Pancreas (tissue), 10 donors: ENCODE data around the gene TBX5. TPM values are rescaled to one million over a fixed set of nuclear protein-coding genes. Genes with fewer than 3 reads are reported as not detected.

Experiments
- ATAC-seq, 4 donors: fragments of 200-7000 bp; cut with Tn5 transposase; one replicate each; pipeline versions ENCODE4 v1.8.0 to v1.9.1; 2020; ENCODE audit warnings: mild to moderate bottlenecking in 4 of 4, moderate library complexity in 4 of 4
- DNase-seq, 6 donors: peaks; one replicate each; pipeline ENCODE4 v3.0.0-alpha.2; 2020
- FAIRE-seq: peaks from 2 replicates; lab custom pipeline; 2012; peaks lifted over from hg19 to GRCh38; lab: Jason Lieb, UNC
- H3K27ac ChIP-seq, 4 donors: fragments of 200-600 bp; sonication (generic); 1 replicate in 3 of 4; 2 replicates in 1 of 4; pipeline versions ENCODE4 v1.5.0 to v1.8.0; 2020
- H3K27me3 ChIP-seq, 4 donors: fragments of 200-600 bp; one replicate each; pipeline ENCODE4 v1.8.0; 2021
- H3K36me3 ChIP-seq, 3 donors: fragments of 200-600 bp; sonication (generic) in 1 of 3; one replicate each; pipeline versions ENCODE4 v1.5.0 to v1.8.0; 2020 to 2021
- H3K4me1 ChIP-seq, 3 donors: fragments of 200-600 bp; one replicate each; pipeline ENCODE4 v1.8.0; 2021
- H3K4me3 ChIP-seq, 4 donors: fragments of 200-600 bp; sonication (generic) in 2 of 4; one replicate each; pipeline versions ENCODE4 v1.5.0 to v1.8.0; 2020 to 2021
- H3K9me3 ChIP-seq, 4 donors: fragments of 200-600 bp; one replicate each; pipeline ENCODE4 v1.8.0; 2021
- CTCF ChIP-seq, 4 donors: fragments of 200-600 bp; sonication (generic) in 3 of 4; IDR thresholded peaks; one replicate each; pipeline versions ENCODE4 v1.5.0 to v1.8.0; 2021; ENCODE audit warnings: antibody characterized with exemption in 4 of 4
- WGBS, 2 donors: extraction: QIAGEN DNeasy Blood & Tissue Kit; methylation state at CpG; one replicate each; pipeline ENCODE4 v1.1.7; 2013; 5-methylcytosine and 5-hydroxymethylcytosine counted together
- intact Hi-C, 3 donors: fragments of 100-400 bp; cut with DNase I; formaldehyde crosslinking; loops; one replicate each; pipeline versions ENCODE4 v1.11.1 to v1.14.2; 2022
- polyA plus RNA-seq, 2 donors: library from polyadenylated mRNA; stranded (reverse); fragments of 200-250 nt; gene quantifications; one replicate each; pipeline ENCODE4 v1.2.3, GENCODE V29; 2013
- total RNA-seq, 6 donors: library from RNA; stranded (reverse); fragmentation: NEBNext Ultra II Directional in 4 of 6; extraction: Animal tissue kit (Norgen Biotek cat#: 25700) in 4 of 6; gene quantifications; one replicate each; pipeline versions ENCODE4 v1.2.1 to v1.2.4, GENCODE V29; 2021 to 2023
- donor health status: healthy with polysubstance abuse.
- donor health status: DM: no; HTN: no; CAD: no; lungs with moderate emphysema.
- donor health status: DM: no; HTN: no; CAD: no.
- donor health status: control.
- donor health status: control.
- donor health status: Bipolar disorder and iron deficiency.
- donor health status: DM: yes; HTN: yes; CAD: no.
- donor health status: DM: no; HTN: no; CAD: no.
- donor health status: DM: no; HTN: no; CAD: no.
- donor health status: DM: yes; HTN: yes; CAD: no.

TBX5 gene
- total and polyA plus RNA-seq, 8 donors = 0.02 TPM; not detected in 7

- TF ChIP-seq CTCF (IDR thresholded peaks at IDR 0.05) = no peak
- Histone ChIP-seq H3K4me1 (no peaks in the 10 kb centered on the region), H3K9me3 (no peaks in the 10 kb centered on the region), H3K4me3 (no peak overlapping the region), H3K36me3 (no peaks in the 10 kb centered on the region), H3K27me3 (no peaks in the 10 kb centered on the region), H3K27ac (no peak overlapping the region)
- DNase-seq = no peak
- WGBS, 2 donors = 66 to 79% methylated on average over 1 of the region's 1 CpG
- FAIRE-seq = no peak
- no peak for ATAC-seq
- intact Hi-C loops = no loop called here
Observed at GRCh38 chr12:114344303-114344663, 61.7 kb downstream of the TBX5 start.

- intact Hi-C loops = no loop called here
- no peak overlapping the region for H3K4me3 ChIP-seq
- no peak for TF ChIP-seq CTCF (IDR thresholded peaks at IDR 0.05)
- H3K4me1 ChIP-seq = no peaks in the 10 kb centered on the region
- H3K9me3 ChIP-seq = no peaks in the 10 kb centered on the region
- DNase-seq (no peak), ATAC-seq (no peak), FAIRE-seq (no peak)
- WGBS, 2 donors = 57 to 71% methylated on average over 4 of the region's 4 CpGs
- no peak overlapping the region for H3K27ac ChIP-seq
- H3K27me3 ChIP-seq = no peaks in the 10 kb centered on the region
- H3K36me3 ChIP-seq = no peaks in the 10 kb centered on the region
Observed at GRCh38 chr12:114343585-114344302, 62.2 kb downstream of the TBX5 start.

- no peak for ATAC-seq
Observed at GRCh38 chr12:114342656-114343055, 63.3 kb downstream of the TBX5 start.

GRCh38 chr12:114341635-114342034, 64.3 kb downstream of the TBX5 start:
- Histone ChIP-seq H3K9me3 (no peaks in the 10 kb centered on the region), H3K27ac (no peak overlapping the region), H3K36me3 (no peaks in the 10 kb centered on the region), H3K27me3 (no peaks in the 10 kb centered on the region), H3K4me1 (no peaks in the 10 kb centered on the region), H3K4me3 (no peak overlapping the region)
- DNase-seq (no peak), FAIRE-seq (no peak), ATAC-seq (no peak)
- no peak for TF ChIP-seq CTCF (IDR thresholded peaks at IDR 0.05)
- intact Hi-C loops = no loop called here
- 55 to 66% methylated on average over 6 of the region's 6 CpGs for whole genome bisulfite sequencing, 2 donors

More at GRCh38 chr12:114342656-114343055, 63.3 kb downstream of the TBX5 start:
- no peak for TF ChIP-seq CTCF (IDR thresholded peaks at IDR 0.05)
- Histone ChIP-seq H3K9me3 (no peaks in the 10 kb centered on the region), H3K27ac (no peak overlapping the region), H3K36me3 (no peaks in the 10 kb centered on the region), H3K4me3 (no peak overlapping the region), H3K4me1 (no peaks in the 10 kb centered on the region), H3K27me3 (no peaks in the 10 kb centered on the region)
- DNase-seq (no peak), FAIRE-seq (no peak)
- 43 to 59% methylated on average over 5 of the region's 5 CpGs for WGBS, 2 donors
- intact Hi-C loops = no loop called here

- Histone ChIP-seq H3K36me3 (no peaks in the 10 kb centered on the region), H3K9me3 (no peaks in the 10 kb centered on the region), H3K4me1 (no peaks in the 10 kb centered on the region), H3K4me3 (no peak overlapping the region), H3K27ac (no peak overlapping the region), H3K27me3 (no peaks in the 10 kb centered on the region)
- no peak for TF ChIP-seq CTCF (IDR thresholded peaks at IDR 0.05)
- FAIRE-seq (no peak), ATAC-seq (no peak), DNase-seq (no peak)
- intact Hi-C loops = no loop called here
- 48 to 53% methylated on average over 3 of the region's 3 CpGs for WGBS, 2 donors
Observed at GRCh38 chr12:114340231-114340630, 65.7 kb downstream of the TBX5 start.
